ENCODE data around the gene ERBB4.

DNA sequence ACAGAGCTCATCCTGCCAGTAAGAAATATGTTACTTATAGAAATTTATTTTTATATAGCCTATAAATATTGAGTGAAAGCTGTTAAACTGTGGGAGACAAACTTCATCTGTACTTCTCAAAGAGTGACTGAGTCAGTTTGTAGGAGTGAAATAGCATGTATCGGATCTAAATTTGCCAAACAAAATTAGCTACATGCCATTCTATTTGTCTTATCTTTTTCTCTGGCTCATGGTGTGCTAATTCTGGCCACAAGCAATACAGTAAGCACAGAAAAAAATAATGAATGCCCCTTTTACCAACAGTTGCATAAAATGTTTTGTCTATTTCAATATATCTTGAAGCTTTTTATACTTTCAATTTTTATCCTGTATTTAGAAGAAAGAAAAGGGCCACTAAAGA is 12.5 kb downstream of the ERBB4 start:
- TF ChIP-seq, protein P1, sequence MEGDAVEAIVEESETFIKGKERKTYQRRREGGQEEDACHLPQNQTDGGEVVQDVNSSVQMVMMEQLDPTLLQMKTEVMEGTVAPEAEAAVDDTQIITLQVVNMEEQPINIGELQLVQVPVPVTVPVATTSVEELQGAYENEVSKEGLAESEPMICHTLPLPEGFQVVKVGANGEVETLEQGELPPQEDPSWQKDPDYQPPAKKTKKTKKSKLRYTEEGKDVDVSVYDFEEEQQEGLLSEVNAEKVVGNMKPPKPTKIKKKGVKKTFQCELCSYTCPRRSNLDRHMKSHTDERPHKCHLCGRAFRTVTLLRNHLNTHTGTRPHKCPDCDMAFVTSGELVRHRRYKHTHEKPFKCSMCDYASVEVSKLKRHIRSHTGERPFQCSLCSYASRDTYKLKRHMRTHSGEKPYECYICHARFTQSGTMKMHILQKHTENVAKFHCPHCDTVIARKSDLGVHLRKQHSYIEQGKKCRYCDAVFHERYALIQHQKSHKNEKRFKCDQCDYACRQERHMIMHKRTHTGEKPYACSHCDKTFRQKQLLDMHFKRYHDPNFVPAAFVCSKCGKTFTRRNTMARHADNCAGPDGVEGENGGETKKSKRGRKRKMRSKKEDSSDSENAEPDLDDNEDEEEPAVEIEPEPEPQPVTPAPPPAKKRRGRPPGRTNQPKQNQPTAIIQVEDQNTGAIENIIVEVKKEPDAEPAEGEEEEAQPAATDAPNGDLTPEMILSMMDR (IDR thresholded peaks at IDR 0.05) = no peak
- TF ChIP-seq POLR2A (IDR thresholded peaks at IDR 0.05) (no peak), POLR2AphosphoS5 (IDR thresholded peaks at IDR 0.05) (no peak)

Data from breast epithelium (tissue), 3 donors.